HepG2 (cell line): Measurements from ENCODE around the gene CFAP97. TPM values are rescaled to one million over a fixed set of nuclear protein-coding genes. Genes with fewer than 3 reads are reported as not detected.

Source experiments
- MIER2 ChIP-seq: IDR thresholded peaks from 2 replicates; pipeline ENCODE4 v1.6.1; 2016; ENCODE audit warnings: missing biosample characterization, missing genetic modification reagents
- NFAT5 ChIP-seq: sonication (generic); formaldehyde crosslinking; IDR thresholded peaks from 2 replicates; pipeline ENCODE4 v1.4.0; 2020; ENCODE audit warnings: missing genetic modification reagents
- RCOR2 ChIP-seq: IDR thresholded peaks from 2 replicates; pipeline ENCODE4 v1.6.1; 2016; ENCODE audit warnings: missing biosample characterization, missing genetic modification reagents
- SP1 ChIP-seq, 2 experiments: fragments of 450-650 bp in 1 of 2; sonication (generic) in 1 of 2; formaldehyde crosslinking in 1 of 2; IDR thresholded peaks; 2 replicates each; pipeline versions ENCODE4 v1.4.0 to v1.6.1; 2016 to 2020; ENCODE audit warnings: missing genetic modification reagents in 1 of 2
- TFAP4 ChIP-seq: sonication (generic); IDR thresholded peaks from 2 replicates; pipeline ENCODE4 v1.6.1; 2016; ENCODE audit warnings: low read depth, borderline replicate concordance
- ZNF30 ChIP-seq: sonication (generic); formaldehyde crosslinking; IDR thresholded peaks from 2 replicates; pipeline ENCODE4 v1.5.0; 2020; ENCODE audit warnings: mild to moderate bottlenecking, missing genetic modification reagents
- polyA plus RNA-seq, 8 experiments: library from polyadenylated mRNA; depleted of rRNA in 3 of 8; stranded (reverse) in 7 of 8; unstranded in 1 of 8; fragments of >200 nt; fragmentation: Illumina TruSeq in 4 of 8; extraction: Trizol in 4 of 8; gene quantifications; 2 replicates each; pipeline versions ENCODE4 v1.2.1 to v1.2.3, GENCODE V29; 2011 to 2016; ENCODE audit warnings: low read depth in 4 of 8, missing spikeins in 1 of 8, mixed read lengths in 1 of 8; ENCODE audit not compliant: insufficient read depth in 1 of 8
- total RNA-seq, 5 experiments: library from RNA; depleted of rRNA; stranded (reverse); fragments of >200 nt; fragmentation: Illumina TruSeq; extraction: Trizol; gene quantifications; 2 replicates each; pipeline ENCODE4 v1.2.3, GENCODE V29; 2016; ENCODE audit warnings: low read depth in 1 of 5
- TF ChIP-seq, protein P1 (sequence below): sonication (generic); formaldehyde crosslinking; IDR thresholded peaks from 2 replicates; pipeline ENCODE4 v1.4.0; 2020; ENCODE audit warnings: mild to moderate bottlenecking, missing genetic modification reagents
- TF ChIP-seq, protein P2 (sequence below): sonication (generic); formaldehyde crosslinking; IDR thresholded peaks from 2 replicates; pipeline ENCODE4 v1.4.0; 2020; ENCODE audit warnings: missing genetic modification reagents, low read depth, mild to moderate bottlenecking, borderline replicate concordance
- TF ChIP-seq, protein P3 (sequence below): sonication (generic); formaldehyde crosslinking; IDR thresholded peaks from 2 replicates; pipeline ENCODE4 v1.4.0; 2020; ENCODE audit warnings: mild to moderate bottlenecking, missing genetic modification reagents

Gene CFAP97
- total and polyA plus RNA-seq, 2 of the 13 experiments (the other 11 are each of a cell fraction or from before 2014, with no cell fraction given): 32.1 to 44.4 TPM

DNA sequence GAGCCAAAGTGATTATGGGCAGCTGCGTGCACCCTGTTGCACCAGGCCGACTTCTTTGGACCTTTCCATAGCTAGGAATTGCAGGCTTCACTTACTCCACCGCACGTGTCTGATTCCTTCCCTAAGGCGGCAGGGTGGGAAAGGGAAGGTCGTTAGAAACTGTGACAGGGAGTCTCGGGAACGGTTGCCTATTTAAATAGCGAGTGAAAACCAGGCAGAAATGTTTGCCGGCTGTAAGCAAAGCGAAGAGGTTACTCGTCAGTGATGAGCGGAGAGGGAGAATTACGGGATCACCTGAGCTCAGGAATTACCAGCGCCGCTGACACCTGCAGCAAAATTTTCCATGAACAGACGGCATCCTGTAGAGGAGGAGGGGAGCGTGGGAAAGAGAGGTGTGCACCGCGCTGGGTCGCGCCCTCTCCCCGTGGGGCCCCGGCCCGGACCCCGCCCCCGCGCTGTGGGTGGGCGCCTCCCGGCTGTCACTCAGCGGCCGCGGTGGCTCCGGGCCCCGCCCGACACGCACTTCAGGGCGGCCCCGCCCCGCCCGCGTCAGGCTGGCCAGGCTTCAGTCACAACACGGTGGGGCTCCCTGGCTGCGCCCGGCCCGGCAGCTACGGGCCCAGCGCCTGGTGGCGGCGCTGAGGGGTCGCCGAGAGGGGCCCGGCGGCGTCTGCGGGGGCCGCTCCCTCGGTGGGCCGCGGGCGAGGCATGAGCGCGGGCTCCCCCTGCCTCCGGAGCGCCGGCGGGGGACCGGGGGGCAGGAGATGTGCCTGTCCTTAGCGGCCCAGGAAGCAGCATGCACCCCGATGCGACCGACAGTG, 5.4 kb upstream of the CFAP97 start, which contains the start of gene SNX25 (continued):
- no peak for TF ChIP-seq NFAT5
- TF ChIP-seq SP1 (IDR thresholded peaks at IDR 0.05): no peak
- peak; percentile 68 for TF ChIP-seq SP1 (CRISPR knock-in tag; IDR thresholded peaks at IDR 0.05)
- TF ChIP-seq, protein P1, sequence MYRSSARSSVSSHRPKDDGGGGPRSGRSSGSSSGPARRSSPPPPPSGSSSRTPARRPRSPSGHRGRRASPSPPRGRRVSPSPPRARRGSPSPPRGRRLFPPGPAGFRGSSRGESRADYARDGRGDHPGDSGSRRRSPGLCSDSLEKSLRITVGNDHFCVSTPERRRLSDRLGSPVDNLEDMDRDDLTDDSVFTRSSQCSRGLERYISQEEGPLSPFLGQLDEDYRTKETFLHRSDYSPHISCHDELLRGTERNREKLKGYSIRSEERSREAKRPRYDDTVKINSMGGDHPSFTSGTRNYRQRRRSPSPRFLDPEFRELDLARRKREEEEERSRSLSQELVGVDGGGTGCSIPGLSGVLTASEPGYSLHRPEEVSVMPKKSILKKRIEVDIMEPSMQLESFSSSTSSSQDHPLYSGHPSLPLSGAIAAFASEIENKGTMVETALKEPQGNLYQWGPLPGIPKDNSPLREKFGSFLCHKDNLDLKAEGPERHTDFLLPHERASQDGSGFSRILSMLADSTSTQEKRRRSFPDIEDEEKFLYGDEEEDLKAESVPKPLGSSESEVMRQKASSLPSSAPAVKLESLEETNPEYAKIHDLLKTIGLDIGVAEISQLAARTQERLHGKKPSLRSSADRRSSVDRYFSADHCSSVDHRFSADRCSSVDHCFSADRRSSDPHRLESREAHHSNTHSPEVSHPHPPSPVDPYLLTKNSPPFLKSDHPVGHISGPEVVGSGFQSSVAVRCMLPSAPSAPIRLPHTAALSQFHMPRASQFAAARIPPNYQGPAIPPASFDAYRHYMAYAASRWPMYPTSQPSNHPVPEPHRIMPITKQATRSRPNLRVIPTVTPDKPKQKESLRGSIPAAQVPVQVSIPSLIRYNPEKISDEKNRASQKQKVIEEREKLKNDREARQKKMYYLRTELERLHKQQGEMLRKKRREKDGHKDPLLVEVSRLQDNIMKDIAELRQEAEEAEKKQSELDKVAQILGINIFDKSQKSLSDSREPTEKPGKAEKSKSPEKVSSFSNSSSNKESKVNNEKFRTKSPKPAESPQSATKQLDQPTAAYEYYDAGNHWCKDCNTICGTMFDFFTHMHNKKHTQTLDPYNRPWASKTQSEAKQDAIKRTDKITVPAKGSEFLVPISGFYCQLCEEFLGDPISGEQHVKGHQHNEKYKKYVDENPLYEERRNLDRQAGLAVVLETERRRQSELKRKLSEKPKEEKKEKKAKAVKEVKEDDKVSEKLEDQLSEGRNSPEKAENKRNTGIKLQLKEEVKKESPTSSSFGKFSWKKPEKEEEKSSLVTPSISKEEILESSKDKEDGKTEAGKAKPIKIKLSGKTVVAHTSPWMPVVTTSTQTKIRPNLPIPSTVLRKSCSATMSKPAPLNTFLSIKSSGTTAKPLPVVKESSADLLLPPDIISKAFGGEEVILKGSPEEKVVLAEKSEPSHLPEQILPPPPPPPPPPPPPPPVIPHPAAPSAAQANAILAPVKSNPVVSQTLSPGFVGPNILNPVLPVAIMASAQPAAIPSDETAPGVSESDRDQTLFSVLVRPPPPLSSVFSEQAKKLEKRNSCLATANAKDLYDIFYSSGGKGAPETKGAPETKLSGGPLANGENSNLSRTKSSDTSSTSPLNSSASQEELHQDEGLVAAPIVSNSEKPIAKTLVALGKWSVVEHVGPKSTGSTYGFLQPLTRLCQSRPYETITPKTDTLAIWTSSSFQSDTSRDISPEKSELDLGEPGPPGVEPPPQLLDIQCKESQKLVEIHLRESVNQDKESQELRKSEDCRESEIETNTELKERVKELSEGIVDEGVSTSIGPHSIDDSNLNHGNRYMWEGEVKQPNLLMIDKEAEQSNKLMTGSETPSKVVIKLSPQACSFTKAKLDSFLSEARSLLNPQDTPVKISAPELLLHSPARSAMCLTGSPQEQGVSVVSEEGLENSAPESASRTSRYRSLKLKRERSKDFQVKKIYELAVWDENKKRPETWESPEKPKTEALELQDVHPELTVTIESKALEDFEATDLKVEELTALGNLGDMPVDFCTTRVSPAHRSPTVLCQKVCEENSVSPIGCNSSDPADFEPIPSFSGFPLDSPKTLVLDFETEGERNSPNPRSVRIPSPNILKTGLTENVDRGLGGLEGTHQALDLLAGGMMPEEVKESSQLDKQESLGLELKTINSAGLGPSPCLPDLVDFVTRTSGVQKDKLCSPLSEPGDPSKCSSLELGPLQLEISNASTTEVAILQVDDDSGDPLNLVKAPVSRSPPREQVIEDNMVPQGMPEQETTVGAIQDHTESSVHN (CRISPR knock-in tag): no peak
- TF ChIP-seq, protein P2, sequence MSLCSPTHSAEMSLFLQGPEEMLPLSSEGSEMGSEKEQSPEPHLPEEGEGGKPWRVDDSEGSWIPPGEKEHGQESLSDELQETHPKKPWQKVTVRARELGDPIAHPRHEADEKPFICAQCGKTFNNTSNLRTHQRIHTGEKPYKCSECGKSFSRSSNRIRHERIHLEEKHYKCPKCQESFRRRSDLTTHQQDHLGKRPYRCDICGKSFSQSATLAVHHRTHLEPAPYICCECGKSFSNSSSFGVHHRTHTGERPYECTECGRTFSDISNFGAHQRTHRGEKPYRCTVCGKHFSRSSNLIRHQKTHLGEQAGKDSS (CRISPR knock-in tag): no peak
- TF ChIP-seq ZNF30: no peak
- TF ChIP-seq TFAP4: no peak; the same call in 1 of the 2 replicates
- TF ChIP-seq, protein P3, sequence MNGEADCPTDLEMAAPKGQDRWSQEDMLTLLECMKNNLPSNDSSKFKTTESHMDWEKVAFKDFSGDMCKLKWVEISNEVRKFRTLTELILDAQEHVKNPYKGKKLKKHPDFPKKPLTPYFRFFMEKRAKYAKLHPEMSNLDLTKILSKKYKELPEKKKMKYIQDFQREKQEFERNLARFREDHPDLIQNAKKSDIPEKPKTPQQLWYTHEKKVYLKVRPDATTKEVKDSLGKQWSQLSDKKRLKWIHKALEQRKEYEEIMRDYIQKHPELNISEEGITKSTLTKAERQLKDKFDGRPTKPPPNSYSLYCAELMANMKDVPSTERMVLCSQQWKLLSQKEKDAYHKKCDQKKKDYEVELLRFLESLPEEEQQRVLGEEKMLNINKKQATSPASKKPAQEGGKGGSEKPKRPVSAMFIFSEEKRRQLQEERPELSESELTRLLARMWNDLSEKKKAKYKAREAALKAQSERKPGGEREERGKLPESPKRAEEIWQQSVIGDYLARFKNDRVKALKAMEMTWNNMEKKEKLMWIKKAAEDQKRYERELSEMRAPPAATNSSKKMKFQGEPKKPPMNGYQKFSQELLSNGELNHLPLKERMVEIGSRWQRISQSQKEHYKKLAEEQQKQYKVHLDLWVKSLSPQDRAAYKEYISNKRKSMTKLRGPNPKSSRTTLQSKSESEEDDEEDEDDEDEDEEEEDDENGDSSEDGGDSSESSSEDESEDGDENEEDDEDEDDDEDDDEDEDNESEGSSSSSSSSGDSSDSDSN (CRISPR knock-in tag): peak; percentile 55; the same call in 1 of the 2 replicates
- no peak for TF ChIP-seq RCOR2
- TF ChIP-seq MIER2: no peak
